HepG2 (cell line): ENCODE data around the gene NCKAP1. TPM values are rescaled to one million over a fixed set of nuclear protein-coding genes. Genes with fewer than 3 reads are reported as not detected.

Source experiments
- ATAC-seq: fragments of 200-7000 bp; cut with Tn5 transposase; 3 replicates; pipeline ENCODE4 v1.9.1; 2020; ENCODE audit warnings: mild to moderate bottlenecking, moderate library complexity
- BruUV-seq: library from RNA; stranded (reverse); fragments of 400-500 nt; replicated peaks from 2 replicates; lab custom pipeline; 2021; lab: Mats Ljungman, UMichigan
- CTCF ChIA-PET: fragments of 300-600 bp; formaldehyde crosslinking; extraction: SDS; loops from one replicate; lab custom pipeline; 2021; ENCODE audit warnings: low total read pairs, inconsistent platforms, low intra/inter-chr PET ratio; lab: Yijun Ruan, JAX
- POLR2A ChIA-PET: fragments of 350-600 bp; sonication (Branson Sonifier 250); formaldehyde crosslinking; loops from one replicate; lab custom pipeline; 2020; ENCODE audit warnings: antibody characterized with exemption, inconsistent platforms; lab: Yijun Ruan, JAX
- DNase-seq: peaks from one replicate; pipeline ENCODE4 v3.0.0-alpha.2; 2015; ENCODE audit warnings: low spot score
- FAIRE-seq: peaks from 3 replicates; lab custom pipeline; 2011; peaks lifted over from hg19 to GRCh38; lab: Jason Lieb, UNC
- H2AFZ ChIP-seq: one replicate; pipeline ENCODE4 v1.6.1; 2011; ENCODE audit warnings: low read length, inconsistent platforms
- H3K27ac ChIP-seq: fragments of 300-600 bp; 3 replicates; pipeline ENCODE4 v1.8.0; 2011; ENCODE audit warnings: mixed run types, mild to moderate bottlenecking, mixed read lengths, low read length, inconsistent platforms; ENCODE audit not compliant: insufficient read depth; ENCODE audit errors: extremely low read length
- H3K27me3 ChIP-seq, 2 experiments: fragments of 200-600 bp in 1 of 2; 2 replicates in 1 of 2; 3 replicates in 1 of 2; pipeline versions ENCODE4 v1.6.0 to v1.8.0; 2011; ENCODE audit warnings: low read length in 2 of 2, mild to moderate bottlenecking in 2 of 2, moderate library complexity in 2 of 2, inconsistent platforms in 1 of 2; ENCODE audit not compliant: insufficient read depth in 2 of 2, control insufficient read depth in 1 of 2
- H3K36me3 ChIP-seq, 2 experiments: fragments of 200-600 bp in 1 of 2; replicated peaks in 1 of 2; 2 replicates in 1 of 2; 3 replicates in 1 of 2; pipeline versions ENCODE4 v1.5.1 to v1.8.0; 2011; ENCODE audit warnings: low read length in 2 of 2, inconsistent platforms in 1 of 2; ENCODE audit not compliant: insufficient read depth in 2 of 2, control insufficient read depth in 1 of 2
- H3K4me1 ChIP-seq: 2 replicates; pipeline ENCODE4 v1.5.1; 2012; ENCODE audit warnings: low read length, inconsistent platforms; ENCODE audit not compliant: insufficient read depth
- H3K4me2 ChIP-seq: 2 replicates; pipeline ENCODE4 v1.6.0; 2011; ENCODE audit warnings: low read depth, low read length, inconsistent platforms
- H3K4me3 ChIP-seq, 3 experiments: fragments of 200-600 bp in 1 of 3; sonication (generic), shearing (Covaris generic) in 1 of 3; replicated peaks in 1 of 3; 2 replicates each; pipeline ENCODE4 v1.5.1; 2011 to 2016; ENCODE audit warnings: low read length in 3 of 3, inconsistent platforms in 2 of 3, low read depth in 2 of 3, mild to moderate bottlenecking in 2 of 3, control low read depth in 1 of 3, mixed read lengths in 1 of 3; ENCODE audit not compliant: insufficient read depth in 1 of 3
- H3K79me2 ChIP-seq: one replicate; pipeline ENCODE4 v1.6.1; 2011; ENCODE audit warnings: low read length, inconsistent platforms; ENCODE audit not compliant: insufficient read depth
- H3K9ac ChIP-seq: 2 replicates; pipeline ENCODE4 v1.6.0; 2011; ENCODE audit warnings: mild to moderate bottlenecking, low read depth, low read length, inconsistent platforms; ENCODE audit not compliant: insufficient read depth
- H3K9me3 ChIP-seq: 2 replicates; pipeline ENCODE4 v1.5.1; 2012; ENCODE audit warnings: mild to moderate bottlenecking, low read length
- H4K20me1 ChIP-seq: 2 replicates; pipeline ENCODE4 v1.6.0; 2011; ENCODE audit warnings: inconsistent platforms, mild to moderate bottlenecking, low read length, moderate library complexity; ENCODE audit not compliant: insufficient read depth
- FOXK2 ChIP-seq: fragments of 450-650 bp; IDR thresholded peaks from 2 replicates; pipeline ENCODE4 v1.6.1; 2016
- HMG20B ChIP-seq: conservative IDR thresholded peaks from 2 replicates; pipeline ENCODE4 v1.6.1; 2016; ENCODE audit warnings: missing genetic modification reagents, missing compliant biosample characterization
- KDM2A ChIP-seq: sonication (generic); formaldehyde crosslinking; IDR thresholded peaks from 2 replicates; pipeline ENCODE4 v1.4.0; 2020; ENCODE audit warnings: low read depth, missing genetic modification reagents, borderline replicate concordance
- KLF12 ChIP-seq: sonication (generic); formaldehyde crosslinking; IDR thresholded peaks from 2 replicates; pipeline ENCODE4 v1.4.0; 2020; ENCODE audit warnings: missing genetic modification reagents, borderline replicate concordance
- KLF13 ChIP-seq: sonication (generic); formaldehyde crosslinking; IDR thresholded peaks from 2 replicates; pipeline ENCODE4 v1.4.0; 2020; ENCODE audit warnings: mild to moderate bottlenecking, missing genetic modification reagents
- NKX3-1 ChIP-seq: sonication (generic); formaldehyde crosslinking; IDR thresholded peaks from 2 replicates; pipeline ENCODE4 v1.5.0; 2020; ENCODE audit warnings: missing genetic modification reagents
- PAX8 ChIP-seq: sonication (generic); formaldehyde crosslinking; IDR thresholded peaks from 2 replicates; pipeline ENCODE4 v1.8.0; 2022; ENCODE audit warnings: mild to moderate bottlenecking, missing genetic modification reagents, borderline replicate concordance
- PRPF4 ChIP-seq: fragments of 200-400 bp; formaldehyde crosslinking; IDR thresholded peaks from 2 replicates; pipeline ENCODE4 v1.6.1; 2016; ENCODE audit warnings: low read length, low read depth; ENCODE audit not compliant: poor library complexity, severe bottlenecking
- RBFOX2 ChIP-seq: fragments of 200-400 bp; formaldehyde crosslinking; IDR thresholded peaks from 2 replicates; pipeline ENCODE4 v1.6.1; 2017; ENCODE audit warnings: low read depth, mild to moderate bottlenecking, low read length
- SIN3A ChIP-seq: IDR thresholded peaks from 2 replicates; pipeline ENCODE4 v1.6.1; 2011; ENCODE audit warnings: low read depth, mild to moderate bottlenecking, control low read depth, low read length, borderline replicate concordance
- ZSCAN21 ChIP-seq: sonication (generic); formaldehyde crosslinking; IDR thresholded peaks from 2 replicates; pipeline ENCODE4 v1.8.0; 2022; ENCODE audit warnings: mild to moderate bottlenecking, missing genetic modification reagents, moderate library complexity, borderline replicate concordance
- WGBS: methylation state at CpG from one replicate; pipeline ENCODE4 v1.1.6; 2017; ENCODE audit warnings: low lambda C conversion rate; 5-methylcytosine and 5-hydroxymethylcytosine counted together
- in situ Hi-C: cut with HindIII; loops from 2 replicates; pipeline ENCODE4 v1.10.0; 2017; ENCODE audit warnings: low pct_unique_long_range_greater_than_20kb; ENCODE audit not compliant: extremely low pct_ligation_motif_present
- intact Hi-C: fragments of 100-400 bp; cut with micrococcal nuclease; formaldehyde crosslinking; loops from one replicate; pipeline ENCODE4 v1.10.0; 2022; ENCODE audit not compliant: unreplicated experiment
- polyA plus RNA-seq, 8 experiments: library from polyadenylated mRNA; depleted of rRNA in 3 of 8; stranded (reverse) in 7 of 8; unstranded in 1 of 8; fragments of >200 nt; fragmentation: Illumina TruSeq in 4 of 8; extraction: Trizol in 4 of 8; gene quantifications; 2 replicates each; pipeline versions ENCODE4 v1.2.1 to v1.2.3, GENCODE V29; 2011 to 2016; ENCODE audit warnings: low read depth in 4 of 8, missing spikeins in 1 of 8, mixed read lengths in 1 of 8; ENCODE audit not compliant: insufficient read depth in 1 of 8
- total RNA-seq, 5 experiments: library from RNA; depleted of rRNA; stranded (reverse); fragments of >200 nt; fragmentation: Illumina TruSeq; extraction: Trizol; gene quantifications; 2 replicates each; pipeline ENCODE4 v1.2.3, GENCODE V29; 2016; ENCODE audit warnings: low read depth in 1 of 5
- TF ChIP-seq, protein P1 (sequence below): sonication (generic); formaldehyde crosslinking; IDR thresholded peaks from 2 replicates; pipeline ENCODE4 v1.4.0; 2020; ENCODE audit warnings: mild to moderate bottlenecking, low read depth, missing genetic modification reagents
- TF ChIP-seq, protein P2 (sequence below): IDR thresholded peaks from 2 replicates; pipeline ENCODE4 v1.6.1; 2018; ENCODE audit warnings: missing genetic modification reagents, mild to moderate bottlenecking, missing compliant biosample characterization
- TF ChIP-seq, protein P3 (sequence below): sonication (generic); formaldehyde crosslinking; conservative IDR thresholded peaks from 2 replicates; pipeline ENCODE4 v1.4.0; 2020; ENCODE audit warnings: mild to moderate bottlenecking, missing genetic modification reagents, moderate library complexity
- TF ChIP-seq, protein P4 (sequence below): sonication (generic); formaldehyde crosslinking; IDR thresholded peaks from 2 replicates; pipeline ENCODE4 v1.8.0; 2022; ENCODE audit warnings: mild to moderate bottlenecking, missing genetic modification reagents, moderate library complexity

The NCKAP1 gene
- total and polyA plus RNA-seq, 2 of the 13 experiments (the other 11 are each of a cell fraction or from before 2014, with no cell fraction given), result 72.1 to 96.3 TPM

DNA sequence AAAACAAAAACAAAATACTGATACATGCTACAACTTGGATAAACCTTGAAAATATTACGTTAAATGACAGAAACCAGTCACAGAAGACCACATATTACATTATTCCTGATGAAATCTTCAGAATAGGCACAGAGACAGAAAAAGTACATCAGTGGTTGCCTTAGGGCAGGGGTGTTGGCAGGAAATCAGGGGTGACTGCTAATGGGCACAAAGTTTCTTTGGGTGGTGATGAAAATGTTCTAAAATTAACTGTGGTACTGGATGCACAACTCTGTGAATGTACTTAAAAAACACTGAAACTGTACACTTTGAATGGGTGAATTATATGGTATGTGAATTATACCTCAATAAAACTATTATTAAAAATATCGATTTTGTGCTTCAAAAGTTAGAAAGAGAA is 16.6 kb downstream of the NCKAP1 start:
- ATAC-seq, result no peak
- ChIA-PET CTCF (no interaction called here), POLR2A (no interaction called here)
- H3K4me1 ChIP-seq, result peaks cover 5% of the 10 kb centered on the region; the same call in 1 of the 2 replicates
- TF ChIP-seq KLF12 (CRISPR knock-in tag), result no peak
- no peak for TF ChIP-seq RBFOX2
- TF ChIP-seq PAX8 (CRISPR knock-in tag), result no peak
- TF ChIP-seq, protein P1, sequence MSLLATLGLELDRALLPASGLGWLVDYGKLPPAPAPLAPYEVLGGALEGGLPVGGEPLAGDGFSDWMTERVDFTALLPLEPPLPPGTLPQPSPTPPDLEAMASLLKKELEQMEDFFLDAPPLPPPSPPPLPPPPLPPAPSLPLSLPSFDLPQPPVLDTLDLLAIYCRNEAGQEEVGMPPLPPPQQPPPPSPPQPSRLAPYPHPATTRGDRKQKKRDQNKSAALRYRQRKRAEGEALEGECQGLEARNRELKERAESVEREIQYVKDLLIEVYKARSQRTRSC (CRISPR knock-in tag), result no peak
- TF ChIP-seq, protein P2, sequence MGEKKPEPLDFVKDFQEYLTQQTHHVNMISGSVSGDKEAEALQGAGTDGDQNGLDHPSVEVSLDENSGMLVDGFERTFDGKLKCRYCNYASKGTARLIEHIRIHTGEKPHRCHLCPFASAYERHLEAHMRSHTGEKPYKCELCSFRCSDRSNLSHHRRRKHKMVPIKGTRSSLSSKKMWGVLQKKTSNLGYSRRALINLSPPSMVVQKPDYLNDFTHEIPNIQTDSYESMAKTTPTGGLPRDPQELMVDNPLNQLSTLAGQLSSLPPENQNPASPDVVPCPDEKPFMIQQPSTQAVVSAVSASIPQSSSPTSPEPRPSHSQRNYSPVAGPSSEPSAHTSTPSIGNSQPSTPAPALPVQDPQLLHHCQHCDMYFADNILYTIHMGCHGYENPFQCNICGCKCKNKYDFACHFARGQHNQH (CRISPR knock-in tag), result no peak
- no peak for TF ChIP-seq FOXK2
- TF ChIP-seq KDM2A (CRISPR knock-in tag), result no peak
- TF ChIP-seq, protein P3, sequence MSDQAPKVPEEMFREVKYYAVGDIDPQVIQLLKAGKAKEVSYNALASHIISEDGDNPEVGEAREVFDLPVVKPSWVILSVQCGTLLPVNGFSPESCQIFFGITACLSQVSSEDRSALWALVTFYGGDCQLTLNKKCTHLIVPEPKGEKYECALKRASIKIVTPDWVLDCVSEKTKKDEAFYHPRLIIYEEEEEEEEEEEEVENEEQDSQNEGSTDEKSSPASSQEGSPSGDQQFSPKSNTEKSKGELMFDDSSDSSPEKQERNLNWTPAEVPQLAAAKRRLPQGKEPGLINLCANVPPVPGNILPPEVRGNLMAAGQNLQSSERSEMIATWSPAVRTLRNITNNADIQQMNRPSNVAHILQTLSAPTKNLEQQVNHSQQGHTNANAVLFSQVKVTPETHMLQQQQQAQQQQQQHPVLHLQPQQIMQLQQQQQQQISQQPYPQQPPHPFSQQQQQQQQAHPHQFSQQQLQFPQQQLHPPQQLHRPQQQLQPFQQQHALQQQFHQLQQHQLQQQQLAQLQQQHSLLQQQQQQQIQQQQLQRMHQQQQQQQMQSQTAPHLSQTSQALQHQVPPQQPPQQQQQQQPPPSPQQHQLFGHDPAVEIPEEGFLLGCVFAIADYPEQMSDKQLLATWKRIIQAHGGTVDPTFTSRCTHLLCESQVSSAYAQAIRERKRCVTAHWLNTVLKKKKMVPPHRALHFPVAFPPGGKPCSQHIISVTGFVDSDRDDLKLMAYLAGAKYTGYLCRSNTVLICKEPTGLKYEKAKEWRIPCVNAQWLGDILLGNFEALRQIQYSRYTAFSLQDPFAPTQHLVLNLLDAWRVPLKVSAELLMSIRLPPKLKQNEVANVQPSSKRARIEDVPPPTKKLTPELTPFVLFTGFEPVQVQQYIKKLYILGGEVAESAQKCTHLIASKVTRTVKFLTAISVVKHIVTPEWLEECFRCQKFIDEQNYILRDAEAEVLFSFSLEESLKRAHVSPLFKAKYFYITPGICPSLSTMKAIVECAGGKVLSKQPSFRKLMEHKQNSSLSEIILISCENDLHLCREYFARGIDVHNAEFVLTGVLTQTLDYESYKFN (CRISPR knock-in tag), result no peak
- no peak for TF ChIP-seq ZSCAN21
- TF ChIP-seq PRPF4, result no peak
- no peak for TF ChIP-seq HMG20B (CRISPR knock-in tag)
- no peak for TF ChIP-seq NKX3-1 (CRISPR knock-in tag)
- TF ChIP-seq KLF13, result no peak
- no peak for TF ChIP-seq SIN3A
- TF ChIP-seq, protein P4, sequence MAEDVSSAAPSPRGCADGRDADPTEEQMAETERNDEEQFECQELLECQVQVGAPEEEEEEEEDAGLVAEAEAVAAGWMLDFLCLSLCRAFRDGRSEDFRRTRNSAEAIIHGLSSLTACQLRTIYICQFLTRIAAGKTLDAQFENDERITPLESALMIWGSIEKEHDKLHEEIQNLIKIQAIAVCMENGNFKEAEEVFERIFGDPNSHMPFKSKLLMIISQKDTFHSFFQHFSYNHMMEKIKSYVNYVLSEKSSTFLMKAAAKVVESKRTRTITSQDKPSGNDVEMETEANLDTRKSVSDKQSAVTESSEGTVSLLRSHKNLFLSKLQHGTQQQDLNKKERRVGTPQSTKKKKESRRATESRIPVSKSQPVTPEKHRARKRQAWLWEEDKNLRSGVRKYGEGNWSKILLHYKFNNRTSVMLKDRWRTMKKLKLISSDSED, result no peak
- DNase-seq, result no peak
- H3K27ac ChIP-seq, result no peak overlapping the region
- WGBS, result 96% methylated on average over 2 of the region's 2 CpGs
- peaks cover 93% of the 10 kb centered on the region for H3K79me2 ChIP-seq
- H3K4me3 ChIP-seq, result no peak overlapping the region
- in situ Hi-C loops (no loop called here), intact Hi-C loops (no loop called here)
- H3K27me3 ChIP-seq, result no peaks in the 10 kb centered on the region
- H3K4me2 ChIP-seq, result no peak overlapping the region
- peaks cover 3 to 31% of the 10 kb centered on the region in 2 experiments; a peak in 3 of 5 replicates for H3K36me3 ChIP-seq
- no TSS peak for BruUV-seq
- H3K9me3 ChIP-seq, result no peaks in the 10 kb centered on the region
- no peak overlapping the region for H2AFZ ChIP-seq
- FAIRE-seq, result no peak
- 0 out of 2 replicates have a peak, but pooled peaks cover 6% of the 10 kb centered on the region for H4K20me1 ChIP-seq
- no peak overlapping the region for H3K9ac ChIP-seq
